ENCODE measurements around the gene CCDC57.
A peak's percentile ranks its signal among the peaks of the same experiment; 100 is the strongest.
"Not testable (repeated sequence)": the region's sequence is repeated elsewhere in the genome, so short reads cannot be mapped to it uniquely, and the experiment has no call there.

CCDC57 gene

GRCh38 chr17:82199496-82199895 lies 13.1 kb downstream of the CCDC57 start:
- no peak for DNase-seq

DNA sequence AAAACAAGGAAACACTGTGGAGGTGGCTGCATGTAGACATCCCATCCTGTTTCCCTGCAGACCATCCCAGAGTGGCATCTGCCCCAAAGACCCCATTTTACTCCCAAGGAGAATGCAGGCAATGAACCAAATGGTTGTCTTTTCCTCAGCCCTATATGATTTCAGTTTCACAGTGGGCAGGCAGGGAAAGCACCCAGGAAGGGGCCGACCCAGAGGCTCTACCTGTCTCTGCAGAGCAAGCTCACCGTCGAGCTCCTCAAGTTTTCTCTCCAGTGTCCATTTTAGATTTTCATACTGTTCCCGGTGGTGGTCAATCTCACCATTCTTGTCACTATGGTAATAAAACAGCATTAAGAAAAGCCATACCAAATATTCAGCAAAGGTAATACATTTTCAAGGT lies 14.6 kb downstream of the CCDC57 start:
- no peak for DNase-seq

DNA sequence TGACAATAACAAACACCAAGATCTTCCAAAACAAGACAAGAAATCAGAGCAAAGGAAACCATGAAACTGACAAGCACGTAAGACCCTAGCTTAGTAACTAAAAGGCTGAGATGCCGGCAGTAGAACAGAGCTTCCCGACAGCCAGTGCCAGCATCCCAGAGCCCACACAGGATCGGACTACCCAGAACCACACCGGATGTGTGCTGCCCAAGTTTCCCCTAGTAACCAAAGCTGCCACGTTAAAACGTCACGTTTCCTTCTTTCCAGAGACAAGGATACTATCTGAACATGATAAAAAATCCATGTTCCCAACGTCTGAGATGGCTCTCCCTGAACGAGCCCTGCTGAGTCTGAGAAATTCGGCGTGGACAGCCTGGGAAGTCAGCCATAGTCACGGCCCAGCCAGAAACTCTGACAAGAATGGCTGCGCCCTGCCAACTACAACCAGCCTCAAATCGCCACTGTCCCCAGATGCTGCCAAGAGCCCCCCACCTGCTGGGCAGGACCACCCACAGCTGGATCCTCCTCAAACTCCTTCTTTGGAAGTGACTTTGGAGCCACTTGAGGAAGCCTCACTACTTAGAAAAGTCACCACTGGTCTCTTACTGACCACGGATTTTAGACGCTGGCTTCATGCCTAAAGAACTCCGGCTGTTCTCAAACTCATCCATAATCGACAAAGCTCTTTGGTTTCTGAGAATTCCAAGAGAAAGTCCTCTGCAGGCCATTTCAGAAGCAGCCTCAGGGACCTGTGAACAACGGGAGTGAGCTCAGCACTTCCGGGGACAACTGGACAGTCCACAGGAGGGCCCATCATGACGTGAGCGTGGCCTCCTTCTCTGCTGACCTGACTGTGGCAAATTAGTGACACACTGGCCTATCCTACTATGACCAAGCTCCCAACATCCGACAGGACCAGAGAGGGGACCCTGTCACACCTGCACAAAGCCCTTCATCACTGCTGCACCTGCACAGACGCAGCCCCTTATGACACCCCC lies 16.7 kb downstream of the CCDC57 start:
- DNase-seq, result no peak

GRCh38 chr17:82194765-82195164 lies 17.9 kb downstream of the CCDC57 start:
- no peak for DNase-seq

DNA sequence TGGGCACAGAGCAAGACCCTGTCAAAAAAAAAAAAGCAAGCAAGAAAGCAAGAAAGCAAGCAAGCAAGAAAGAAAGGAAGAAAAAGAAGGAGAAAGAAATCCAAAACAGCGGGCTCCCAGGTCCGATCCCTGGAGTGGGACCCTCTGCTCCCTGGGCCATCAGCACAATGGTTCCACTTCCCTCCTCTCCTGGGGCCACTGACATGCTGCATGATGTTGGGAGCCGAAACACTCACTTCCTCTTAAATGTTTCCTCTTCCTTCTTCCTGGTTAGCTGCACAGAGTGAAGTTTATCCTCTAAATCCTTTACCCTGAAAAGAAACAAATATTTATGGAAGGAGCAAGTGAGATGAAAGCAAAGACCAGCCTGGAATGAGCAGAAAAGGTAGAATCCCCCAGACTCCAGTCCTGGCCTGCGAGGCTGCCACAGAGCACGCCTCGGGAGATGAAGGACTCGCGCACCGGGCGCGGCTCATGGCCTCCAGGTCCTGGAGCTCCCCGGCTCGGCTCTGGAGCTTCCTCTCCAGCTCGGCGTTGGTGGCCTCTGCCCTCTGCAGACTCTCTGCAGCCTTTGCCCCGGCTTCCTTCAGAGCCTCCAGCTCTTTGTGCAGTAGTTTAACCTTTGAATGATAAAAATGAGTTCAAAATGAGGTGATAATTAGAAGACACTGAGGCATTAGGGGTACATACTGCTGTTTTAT lies 19.0 kb downstream of the CCDC57 start:
- no peak for DNase-seq

DNA sequence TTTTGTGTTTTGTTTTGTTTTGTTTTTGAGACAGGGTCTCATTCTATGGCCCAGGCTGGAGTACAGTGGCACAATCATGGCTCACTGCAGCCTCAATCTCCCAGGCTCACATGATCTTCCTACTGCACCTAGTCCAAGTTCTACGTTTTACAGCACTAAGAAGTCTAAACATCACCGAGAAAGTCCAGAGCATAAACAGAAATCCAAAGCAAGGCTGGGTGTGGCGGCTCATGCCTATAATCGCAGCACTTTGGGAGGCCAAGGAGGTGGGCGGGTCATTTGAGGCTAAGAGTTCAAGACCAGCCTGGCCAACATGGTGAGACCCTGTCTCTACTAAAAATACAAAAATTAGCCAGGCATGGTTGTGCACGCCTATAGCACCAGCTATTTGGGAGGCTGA lies 19.6 kb downstream of the CCDC57 start:
- not testable (repeated sequence) for DNase-seq

- no peak for DNase-seq
Observed at GRCh38 chr17:82188001-82188961, 24.4 kb downstream of the CCDC57 start.

- no peak for DNase-seq
Observed at GRCh38 chr17:82187500-82187899, 25.1 kb downstream of the CCDC57 start.

GRCh38 chr17:82186221-82186620 lies 26.4 kb downstream of the CCDC57 start:
- DNase-seq, result no peak

DNA sequence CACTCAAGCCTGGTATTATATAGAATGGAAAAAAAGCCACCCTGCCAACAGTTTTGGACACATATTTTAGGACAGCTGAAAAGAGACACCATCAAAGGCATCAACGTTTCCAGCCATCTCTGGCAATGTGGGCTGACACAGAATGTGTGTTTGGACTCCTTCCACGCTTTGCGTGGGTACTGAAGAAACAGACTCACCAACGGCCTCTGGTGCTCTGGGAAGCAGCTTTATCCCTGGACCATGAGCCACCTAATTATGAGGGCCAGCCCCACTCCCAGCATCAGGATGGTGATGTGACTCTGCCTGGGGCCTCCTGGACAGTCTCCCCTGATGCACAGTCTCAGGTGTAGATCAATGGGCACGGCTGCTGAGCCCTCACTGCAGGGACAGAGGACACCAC lies 27.9 kb downstream of the CCDC57 start:
- DNase-seq, result no peak

DNA sequence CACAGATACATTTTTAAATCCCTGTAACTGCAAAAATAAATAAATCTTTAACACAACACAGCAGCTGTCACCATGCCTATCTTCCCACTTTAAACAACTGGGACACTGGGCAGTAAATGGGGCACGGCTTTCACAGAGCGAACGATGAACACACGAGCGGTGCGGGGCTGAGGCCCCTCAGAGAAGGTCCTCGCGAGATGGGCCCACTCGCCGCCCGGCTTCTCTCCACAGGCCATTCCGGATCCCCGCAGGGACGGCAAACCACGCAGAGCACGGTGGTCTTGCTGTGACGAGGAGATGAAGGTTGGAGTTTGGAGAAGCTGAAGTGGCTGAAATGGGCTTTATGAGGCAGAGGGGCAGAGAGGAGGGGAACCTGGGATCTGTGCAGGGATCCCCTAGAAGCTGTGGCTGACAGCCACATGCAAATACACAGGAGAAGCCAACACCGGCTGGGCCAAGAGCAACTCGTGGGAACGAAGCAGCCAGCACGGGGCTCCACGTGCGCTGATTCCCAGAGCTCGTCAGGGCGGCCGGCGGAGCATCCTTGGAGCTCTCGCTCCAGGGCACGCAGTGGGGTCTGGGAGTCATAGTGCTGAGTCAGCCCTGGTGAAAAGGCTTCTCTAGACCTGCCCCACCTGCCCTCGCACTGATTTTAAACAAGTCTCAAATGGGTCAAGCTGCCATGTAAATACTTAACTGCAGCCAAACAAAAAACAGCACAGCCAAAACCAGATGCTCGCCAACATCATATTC lies 31.7 kb downstream of the CCDC57 start:
- peak; percentile 38 for DNase-seq

DNA sequence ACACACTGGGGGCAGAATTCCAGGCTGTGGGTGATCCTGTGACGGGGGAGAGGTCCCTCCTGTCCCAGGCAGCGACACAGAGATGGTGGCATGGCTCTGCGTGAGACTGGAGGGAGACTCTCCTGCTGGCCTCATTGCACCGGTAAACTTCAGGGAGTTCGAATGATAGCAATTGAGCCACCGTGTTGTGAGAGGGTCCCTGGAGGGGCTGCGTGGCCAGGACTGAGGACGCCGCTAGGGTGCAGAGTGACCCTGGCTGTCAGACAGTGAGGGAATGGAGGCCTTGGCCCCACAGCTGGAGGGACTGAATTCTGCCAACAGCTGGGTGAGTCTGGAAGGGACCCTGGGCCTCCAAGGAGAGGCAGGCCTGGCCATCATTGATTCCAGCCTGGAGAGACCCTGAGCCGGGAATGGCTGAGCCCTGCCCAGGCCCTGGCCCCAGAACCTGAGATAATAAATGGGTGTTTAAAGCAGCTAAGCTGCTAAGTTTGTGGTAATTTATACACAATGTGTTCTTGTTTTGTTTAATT lies 32.6 kb downstream of the CCDC57 start:
- no peak for DNase-seq

GRCh38 chr17:82179412-82179811 lies 33.2 kb downstream of the CCDC57 start:
- DNase-seq, result no peak

DNA sequence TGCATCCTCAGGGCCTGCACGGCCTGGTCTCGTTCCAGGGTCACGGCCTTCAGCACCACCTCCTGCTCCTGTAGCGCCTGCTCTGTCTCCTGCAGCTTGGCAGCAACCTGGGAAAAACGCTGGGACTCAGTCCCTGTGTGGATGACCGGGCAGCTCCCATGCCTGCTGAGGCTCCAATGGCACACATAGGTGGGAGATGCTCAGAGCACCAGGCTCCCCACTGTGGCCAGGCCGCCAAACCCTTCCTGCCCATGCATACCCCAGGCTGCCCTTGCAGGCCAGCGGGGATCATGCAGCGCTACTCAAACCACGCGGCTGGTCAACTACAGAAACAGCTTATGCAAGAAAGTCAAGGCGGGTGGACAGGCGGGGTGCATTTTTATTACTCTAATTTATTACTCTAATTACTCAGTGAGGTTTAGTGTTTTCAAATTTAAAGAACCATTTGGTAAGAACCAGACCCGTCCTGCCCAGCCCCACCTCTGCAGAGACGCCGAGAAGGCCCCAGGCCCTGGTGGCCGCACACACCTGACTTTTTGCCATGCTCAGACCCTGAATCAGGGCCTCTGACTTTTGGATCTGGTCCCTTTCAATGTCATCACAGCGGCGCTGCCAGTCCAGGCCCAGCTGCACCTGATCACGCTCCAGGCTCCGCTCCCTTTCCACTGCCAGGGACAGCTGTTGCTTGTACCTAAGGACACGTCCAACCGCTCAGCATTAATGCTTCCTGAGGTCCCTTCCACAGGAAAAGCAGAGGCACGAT lies 34.0 kb downstream of the CCDC57 start:
- DNase-seq, result no peak

DNA sequence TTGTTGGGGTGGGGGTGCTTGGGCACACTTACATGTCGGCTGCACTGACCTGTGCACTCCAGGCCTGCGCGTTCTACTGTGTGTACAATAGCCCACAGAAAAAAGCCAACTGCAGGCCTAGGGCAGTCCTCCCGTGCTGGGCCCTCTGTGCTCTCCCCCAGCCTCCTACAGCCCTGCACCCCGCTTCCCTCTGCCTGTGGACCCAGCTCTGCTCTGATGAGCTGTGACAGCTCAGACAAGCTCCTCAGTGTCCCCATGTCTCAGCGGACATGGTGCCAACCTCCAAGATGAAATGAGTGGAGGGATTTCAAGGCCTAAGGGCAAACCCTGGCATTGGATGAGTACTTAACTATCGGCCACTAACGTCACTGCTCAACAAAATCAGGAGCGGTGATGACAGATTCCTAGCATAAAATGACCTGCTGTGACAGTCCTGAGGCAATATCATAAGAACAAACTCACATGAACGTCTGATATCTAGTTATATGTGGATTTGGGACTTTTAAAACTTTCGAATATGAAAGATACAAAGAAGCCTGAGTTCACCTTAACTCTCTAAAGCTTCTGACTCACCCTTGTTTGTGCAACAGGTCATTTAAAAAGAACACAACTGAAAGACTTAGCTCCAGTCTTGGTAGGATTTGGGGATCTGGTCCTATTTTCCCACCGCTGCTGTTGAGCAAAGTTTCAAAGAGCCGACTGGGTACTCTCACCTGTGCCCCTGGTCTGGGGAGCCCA lies 34.7 kb downstream of the CCDC57 start:
- DNase-seq, result no peak

DNA sequence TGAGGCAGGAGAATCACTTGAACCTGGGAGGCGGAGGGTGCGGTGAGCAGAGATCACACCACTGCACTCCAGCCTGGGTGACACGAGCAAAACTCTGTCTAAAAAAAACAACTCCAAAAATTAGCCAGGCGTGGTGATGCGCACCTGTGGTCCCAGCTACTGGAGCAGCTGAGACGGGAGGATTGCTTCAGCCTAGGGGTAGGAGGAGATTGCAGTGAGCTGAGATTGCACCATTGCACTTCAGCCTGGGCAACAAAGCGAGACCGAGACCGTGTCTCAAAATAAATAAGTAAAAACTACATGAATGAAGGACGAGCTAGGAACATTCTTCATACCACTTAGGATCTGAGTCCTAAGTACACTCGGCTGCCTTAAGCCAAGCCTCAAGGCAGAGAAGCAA lies 35.4 kb downstream of the CCDC57 start:
- DNase-seq, result no peak

DNA sequence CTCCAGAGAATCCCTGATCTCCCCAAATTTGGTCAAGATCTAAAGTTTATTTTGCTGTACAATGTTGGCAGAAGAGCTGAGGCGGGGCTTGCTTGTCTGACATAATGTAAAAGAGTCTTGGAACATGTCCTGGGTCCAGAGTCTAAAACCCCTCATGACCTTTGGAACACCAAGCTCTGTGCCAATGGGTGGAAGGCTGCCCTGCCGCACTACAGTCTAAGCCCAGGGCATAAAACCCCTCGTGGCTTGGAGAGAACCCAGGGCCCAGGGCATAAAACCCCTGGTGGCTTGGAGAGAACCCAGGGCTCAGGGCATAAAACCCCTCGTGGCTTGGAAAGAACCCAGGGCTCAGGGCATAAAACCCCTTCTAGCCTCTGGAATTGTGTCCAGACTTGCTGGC lies 36.7 kb downstream of the CCDC57 start:
- no peak for DNase-seq

GRCh38 chr17:82175201-82175600 lies 37.4 kb downstream of the CCDC57 start:
- no peak for DNase-seq

DNA sequence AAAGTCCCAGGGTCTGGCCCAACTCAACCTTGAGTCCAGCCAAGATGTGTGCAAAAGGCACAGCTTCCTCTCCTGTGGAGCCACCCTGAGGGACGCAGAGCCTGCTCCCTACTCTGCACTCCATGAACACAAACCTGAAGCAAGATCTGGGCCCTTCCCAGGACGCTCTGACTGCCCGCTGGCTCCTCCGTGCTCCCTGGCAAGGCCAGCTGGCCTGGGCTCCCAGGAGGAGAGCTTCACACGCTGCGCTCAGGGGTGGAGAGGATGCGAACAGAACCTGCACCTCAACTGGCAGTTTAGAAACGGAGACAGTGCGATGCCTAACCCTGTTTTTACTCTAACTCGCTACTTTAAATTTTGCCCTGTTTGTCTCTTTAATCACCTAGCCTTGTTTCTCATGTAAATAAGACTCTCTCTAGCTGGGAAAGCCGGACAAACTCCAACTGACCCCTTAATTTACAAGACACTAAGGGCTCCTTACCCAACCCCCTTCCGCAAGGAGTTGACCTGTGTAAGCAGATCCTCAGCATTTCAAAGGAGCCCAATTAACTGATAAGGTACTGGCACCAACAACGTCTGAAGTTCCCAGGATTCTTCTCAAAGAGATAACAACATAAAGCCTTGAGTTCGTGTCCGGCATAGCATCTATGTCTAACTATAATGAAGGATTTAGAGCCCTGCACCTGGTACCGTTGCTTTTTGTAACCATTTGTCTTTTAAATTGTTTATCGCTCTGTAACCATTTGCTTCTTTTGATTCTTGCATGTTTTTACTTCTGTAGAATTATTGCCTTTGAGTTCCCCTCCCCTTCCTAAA lies 38.4 kb downstream of the CCDC57 start:
- not testable (repeated sequence) for DNase-seq

Data from NCI-H446 treated with DMSO at 0.1 percent for 48 hours (cell line).